AG04450 (cell line): Measurements from ENCODE around the gene C9. TPM values are rescaled to one million over a fixed set of nuclear protein-coding genes. Genes with fewer than 3 reads are reported as not detected.
"Not testable (repeated sequence)": the region's sequence is repeated elsewhere in the genome, so short reads cannot be mapped to it uniquely, and the experiment has no call there.

Experiments
- CTCF ChIA-PET: fragments of 300-600, 350-600 bp; formaldehyde crosslinking; extraction: SDS; loops from one replicate; lab custom pipeline; 2022; ENCODE audit warnings: antibody characterized with exemption, inconsistent platforms; lab: Charles Lee
- POLR2A ChIA-PET: fragments of 350-600 bp; formaldehyde crosslinking; extraction: SDS; loops from one replicate; lab custom pipeline; 2021; ENCODE audit warnings: antibody characterized with exemption, inconsistent platforms; lab: Yijun Ruan, JAX
- DNase-seq: peaks from one replicate; pipeline ENCODE4 v3.0.0-alpha.2; 2011; ENCODE audit warnings: low read depth, low spot score
- H3K27ac ChIP-seq: one replicate; pipeline ENCODE4 v1.5.1; 2012; ENCODE audit warnings: low read depth, low read length, control low read depth
- H3K27me3 ChIP-seq: one replicate; pipeline ENCODE4 v1.6.0; 2012; ENCODE audit warnings: low read length; ENCODE audit not compliant: control insufficient read depth, insufficient read depth
- H3K4me3 ChIP-seq: 2 replicates; pipeline ENCODE4 v1.5.1; 2011; ENCODE audit warnings: mild to moderate bottlenecking, low read depth, low read length, control low read depth
- H3K9me3 ChIP-seq: 2 replicates; pipeline ENCODE4 v1.5.1; 2012; ENCODE audit warnings: low read length; ENCODE audit not compliant: control insufficient read depth, insufficient read depth
- CTCF ChIP-seq: IDR thresholded peaks from 2 replicates; pipeline ENCODE4 v1.5.1; 2011; ENCODE audit warnings: low read depth, low read length, control low read depth, inconsistent platforms
- polyA plus RNA-seq: library from polyadenylated mRNA; depleted of rRNA; stranded (reverse); fragments of >200 nt; gene quantifications from 2 replicates; pipeline ENCODE4 v1.2.3, GENCODE V29; 2011

Gene C9
- polyA plus RNA-seq, 1 experiment: not detected

- ChIA-PET POLR2A (no interaction called here), CTCF (interaction anchor here (1.3 kb wide), 1 partner anchor 230 kb away, joined by 4 read pairs; no protein-coding TSS in a partner anchor)
- no peak for TF ChIP-seq CTCF
- no peak overlapping the region for H3K27ac ChIP-seq
- H3K4me3 ChIP-seq: no peak overlapping the region
- H3K27me3 ChIP-seq: peaks cover 3% of the 10 kb centered on the region
- DNase-seq: no peak
- no peaks in the 10 kb centered on the region for H3K9me3 ChIP-seq
Observed at GRCh38 chr5:39340506-39340905, 23.8 kb downstream of the C9 start.

GRCh38 chr5:39337252-39337915 lies 26.9 kb downstream of the C9 start:
- peaks cover 3% of the 10 kb centered on the region for H3K27me3 ChIP-seq
- DNase-seq: no peak
- ChIA-PET CTCF (interaction anchor here (0.6 kb wide), 1 partner anchor 189 kb away, joined by 4 read pairs; no protein-coding TSS in a partner anchor), POLR2A (no interaction called here)
- H3K9me3 ChIP-seq: no peaks in the 10 kb centered on the region; the same call in 1 of the 2 replicates
- H3K4me3 ChIP-seq: no peak overlapping the region
- H3K27ac ChIP-seq: no peak overlapping the region
- TF ChIP-seq CTCF: no peak

GRCh38 chr5:39334296-39334695 lies 30.0 kb downstream of the C9 start:
- POLR2A ChIA-PET, H3K9me3 ChIP-seq, CTCF ChIA-PET, H3K27ac ChIP-seq, DNase-seq, H3K27me3 ChIP-seq, H3K4me3 ChIP-seq: not testable (repeated sequence)

- ChIA-PET CTCF (no interaction called here), POLR2A (no interaction called here)
- no peak for TF ChIP-seq CTCF
- peaks cover 3% of the 10 kb centered on the region for H3K27me3 ChIP-seq
- no peak for DNase-seq
- no peak overlapping the region for H3K4me3 ChIP-seq
- H3K9me3 ChIP-seq: no peaks in the 10 kb centered on the region; the same call in 1 of the 2 replicates
- H3K27ac ChIP-seq: no peak overlapping the region
Observed at GRCh38 chr5:39333104-39333503, 31.2 kb downstream of the C9 start.

- no peaks in the 10 kb centered on the region; the same call in 1 of the 2 replicates for H3K9me3 ChIP-seq
- TF ChIP-seq CTCF: no peak
- H3K4me3 ChIP-seq: no peak overlapping the region
- DNase-seq: no peak
- no peak overlapping the region for H3K27ac ChIP-seq
- POLR2A ChIA-PET: no interaction called here
- H3K27me3 ChIP-seq: peaks cover under 1% of the 10 kb centered on the region
- CTCF ChIA-PET: no interaction called here
Observed at GRCh38 chr5:39331861-39332381, 32.4 kb downstream of the C9 start.
